GM12878 (cell line): Measurements from ENCODE around the gene U2AF2. TPM values are rescaled to one million over a fixed set of nuclear protein-coding genes. Genes with fewer than 3 reads are reported as not detected.
A peak's percentile ranks its signal among the peaks of the same experiment; 100 is the strongest.

Experiments used
- BHLHE40 ChIP-seq, 2 experiments: fragments of 450-650 bp in 1 of 2; IDR thresholded peaks; 2 replicates each; pipeline ENCODE4 v1.6.1; 2011 to 2017; ENCODE audit warnings: low read depth in 2 of 2, borderline replicate concordance in 1 of 2, improper control_type of control experiment in 1 of 2, low read length in 1 of 2, mild to moderate bottlenecking in 1 of 2
- GABPA ChIP-seq: IDR thresholded peaks from 2 replicates; pipeline ENCODE4 v1.6.1; 2014; ENCODE audit warnings: antibody characterized with exemption, low read depth, mild to moderate bottlenecking, inconsistent platforms
- GATAD2B ChIP-seq: fragments of 450-650 bp; conservative IDR thresholded peaks from 2 replicates; pipeline ENCODE4 v1.6.1; 2017; ENCODE audit warnings: low read depth, mild to moderate bottlenecking, moderate library complexity
- IKZF1 ChIP-seq: fragments of 450-650 bp; conservative IDR thresholded peaks from 2 replicates; pipeline ENCODE4 v1.6.1; 2017; ENCODE audit warnings: antibody characterized with exemption, mild to moderate bottlenecking
- NBN ChIP-seq: fragments of 450-650 bp; IDR thresholded peaks from 2 replicates; pipeline ENCODE4 v1.6.1; 2016
- NFYB ChIP-seq: IDR thresholded peaks from 2 replicates; pipeline ENCODE4 v1.6.1; 2011; ENCODE audit warnings: low read depth, mild to moderate bottlenecking, low read length, improper control_type of control experiment, moderate library complexity; ENCODE audit not compliant: insufficient read depth
- SMARCA5 ChIP-seq: fragments of 450-650 bp; IDR thresholded peaks from 2 replicates; pipeline ENCODE4 v1.6.1; 2017; ENCODE audit warnings: mild to moderate bottlenecking
- SP1 ChIP-seq: IDR thresholded peaks from one replicate; pipeline ENCODE4 v1.6.1; 2011; ENCODE audit warnings: low read depth, low read length
- SRF ChIP-seq, 2 experiments: IDR thresholded peaks; 2 replicates each; pipeline ENCODE4 v1.6.1; 2011; ENCODE audit warnings: low read depth in 2 of 2, low read length in 2 of 2, mild to moderate bottlenecking in 1 of 2, moderate library complexity in 1 of 2
- polyA plus RNA-seq, 11 experiments: library from polyadenylated mRNA; depleted of rRNA in 4 of 11; unstranded in 6 of 11; stranded (reverse) in 5 of 11; fragments of >200 nt; fragmentation: Nextera tagmentation in 4 of 11; fragmentation: Illumina TruSeq in 1 of 11; extraction: Ambion mirVana in 4 of 11; extraction: Trizol in 1 of 11; gene quantifications; 1 replicate in 1 of 11; 2 replicates in 10 of 11; pipeline versions ENCODE4 v1.2.1 to v1.2.3, GENCODE V29; 2011 to 2016; ENCODE audit warnings: inconsistent platforms in 2 of 11, missing spikeins in 2 of 11, low read depth in 1 of 11
- total RNA-seq, 4 experiments: library from RNA; depleted of rRNA in 3 of 4; stranded (reverse); fragments of >200 nt in 3 of 4; fragmentation: Illumina TruSeq in 1 of 4; extraction: Trizol in 1 of 4; gene quantifications; 2 replicates each; pipeline versions ENCODE4 v1.2.1 to v1.2.3, GENCODE V29; 2013 to 2021
- TF ChIP-seq, protein P1 (sequence below): fragments of 450-650 bp; IDR thresholded peaks from 2 replicates; pipeline ENCODE4 v1.6.1; 2017; ENCODE audit warnings: mild to moderate bottlenecking, moderate library complexity
- TF ChIP-seq, protein P2 (sequence below): IDR thresholded peaks from 2 replicates; pipeline ENCODE4 v1.6.1; 2012; ENCODE audit warnings: low read length, inconsistent platforms
- TF ChIP-seq, protein P3 (sequence below): fragments of 450-650 bp; IDR thresholded peaks from 2 replicates; pipeline ENCODE4 v1.6.1; 2018; ENCODE audit warnings: borderline replicate concordance, mild to moderate bottlenecking; ENCODE audit not compliant: partially characterized antibody
- TF ChIP-seq, protein P4 (sequence below): fragments of 450-650 bp; formaldehyde crosslinking; IDR thresholded peaks from 2 replicates; pipeline ENCODE4 v1.4.0; 2022; ENCODE audit warnings: mild to moderate bottlenecking, moderate library complexity
- TF ChIP-seq, protein P5 (sequence below): fragments of 450-650 bp; formaldehyde crosslinking; IDR thresholded peaks from 2 replicates; pipeline ENCODE4 v1.5.0; 2022; ENCODE audit warnings: mild to moderate bottlenecking, missing genetic modification characterization

U2AF2 gene
- total and polyA plus RNA-seq, 10 of the 15 experiments (the other 5 are each of a cell fraction or from before 2014, with no cell fraction given), result 3.0 to 338 (median 130) TPM

DNA sequence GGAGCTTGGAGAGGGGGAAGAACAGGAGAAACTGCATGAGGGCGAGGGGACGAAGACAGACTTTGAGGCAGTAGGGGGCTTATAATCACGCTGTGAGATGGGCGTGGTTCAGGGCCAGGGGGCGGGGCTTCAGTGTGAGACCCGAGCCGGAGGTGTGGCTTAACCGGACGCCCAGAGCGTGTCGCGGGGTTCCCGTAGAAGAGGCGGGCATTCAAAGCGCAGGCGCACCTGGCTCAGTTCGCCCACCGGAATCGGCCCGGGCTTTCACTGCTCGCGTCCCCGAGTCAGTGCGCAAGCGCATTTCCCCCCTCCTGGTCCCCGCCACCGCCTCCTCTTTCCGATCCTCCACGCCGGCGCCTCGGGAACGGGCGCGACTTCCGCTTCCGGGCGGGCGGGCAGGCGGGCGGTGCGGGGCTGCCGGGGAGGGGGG is 49.6 kb upstream of the U2AF2 start (continued):
- TF ChIP-seq, protein P1, sequence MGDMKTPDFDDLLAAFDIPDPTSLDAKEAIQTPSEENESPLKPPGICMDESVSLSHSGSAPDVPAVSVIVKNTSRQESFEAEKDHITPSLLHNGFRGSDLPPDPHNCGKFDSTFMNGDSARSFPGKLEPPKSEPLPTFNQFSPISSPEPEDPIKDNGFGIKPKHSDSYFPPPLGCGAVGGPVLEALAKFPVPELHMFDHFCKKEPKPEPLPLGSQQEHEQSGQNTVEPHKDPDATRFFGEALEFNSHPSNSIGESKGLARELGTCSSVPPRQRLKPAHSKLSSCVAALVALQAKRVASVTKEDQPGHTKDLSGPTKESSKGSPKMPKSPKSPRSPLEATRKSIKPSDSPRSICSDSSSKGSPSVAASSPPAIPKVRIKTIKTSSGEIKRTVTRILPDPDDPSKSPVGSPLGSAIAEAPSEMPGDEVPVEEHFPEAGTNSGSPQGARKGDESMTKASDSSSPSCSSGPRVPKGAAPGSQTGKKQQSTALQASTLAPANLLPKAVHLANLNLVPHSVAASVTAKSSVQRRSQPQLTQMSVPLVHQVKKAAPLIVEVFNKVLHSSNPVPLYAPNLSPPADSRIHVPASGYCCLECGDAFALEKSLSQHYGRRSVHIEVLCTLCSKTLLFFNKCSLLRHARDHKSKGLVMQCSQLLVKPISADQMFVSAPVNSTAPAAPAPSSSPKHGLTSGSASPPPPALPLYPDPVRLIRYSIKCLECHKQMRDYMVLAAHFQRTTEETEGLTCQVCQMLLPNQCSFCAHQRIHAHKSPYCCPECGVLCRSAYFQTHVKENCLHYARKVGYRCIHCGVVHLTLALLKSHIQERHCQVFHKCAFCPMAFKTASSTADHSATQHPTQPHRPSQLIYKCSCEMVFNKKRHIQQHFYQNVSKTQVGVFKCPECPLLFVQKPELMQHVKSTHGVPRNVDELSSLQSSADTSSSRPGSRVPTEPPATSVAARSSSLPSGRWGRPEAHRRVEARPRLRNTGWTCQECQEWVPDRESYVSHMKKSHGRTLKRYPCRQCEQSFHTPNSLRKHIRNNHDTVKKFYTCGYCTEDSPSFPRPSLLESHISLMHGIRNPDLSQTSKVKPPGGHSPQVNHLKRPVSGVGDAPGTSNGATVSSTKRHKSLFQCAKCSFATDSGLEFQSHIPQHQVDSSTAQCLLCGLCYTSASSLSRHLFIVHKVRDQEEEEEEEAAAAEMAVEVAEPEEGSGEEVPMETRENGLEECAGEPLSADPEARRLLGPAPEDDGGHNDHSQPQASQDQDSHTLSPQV, result no peak
- TF ChIP-seq GATAD2B (no peak), NFYB (0 out of 2 replicates have a peak, but pooled peaks have one; percentile 25), IKZF1 (peak; percentile 64; the same call in 1 of the 2 replicates), SRF (IDR thresholded peaks at IDR 0.05; ENCODE audit: low read depth in 2 of 2, low read length in 2 of 2) (0 out of 4 replicates have a peak, but pooled peaks of 1 of the 2 experiments have one; percentile 35), NBN (0 out of 2 replicates have a peak, but pooled peaks have one; percentile 7), GABPA (peak; percentile 81), BHLHE40 (IDR thresholded peaks at IDR 0.05; ENCODE audit: borderline replicate concordance in 1 of 2, low read depth in 2 of 2, low read length in 1 of 2) (peak in 1 of 2 experiments; percentile 48; a peak in 2 of 4 replicates), SP1 (peak; percentile 61), SMARCA5 (no peak)
- TF ChIP-seq, protein P2, sequence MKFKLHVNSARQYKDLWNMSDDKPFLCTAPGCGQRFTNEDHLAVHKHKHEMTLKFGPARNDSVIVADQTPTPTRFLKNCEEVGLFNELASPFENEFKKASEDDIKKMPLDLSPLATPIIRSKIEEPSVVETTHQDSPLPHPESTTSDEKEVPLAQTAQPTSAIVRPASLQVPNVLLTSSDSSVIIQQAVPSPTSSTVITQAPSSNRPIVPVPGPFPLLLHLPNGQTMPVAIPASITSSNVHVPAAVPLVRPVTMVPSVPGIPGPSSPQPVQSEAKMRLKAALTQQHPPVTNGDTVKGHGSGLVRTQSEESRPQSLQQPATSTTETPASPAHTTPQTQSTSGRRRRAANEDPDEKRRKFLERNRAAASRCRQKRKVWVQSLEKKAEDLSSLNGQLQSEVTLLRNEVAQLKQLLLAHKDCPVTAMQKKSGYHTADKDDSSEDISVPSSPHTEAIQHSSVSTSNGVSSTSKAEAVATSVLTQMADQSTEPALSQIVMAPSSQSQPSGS, result no peak
- TF ChIP-seq, protein P3, sequence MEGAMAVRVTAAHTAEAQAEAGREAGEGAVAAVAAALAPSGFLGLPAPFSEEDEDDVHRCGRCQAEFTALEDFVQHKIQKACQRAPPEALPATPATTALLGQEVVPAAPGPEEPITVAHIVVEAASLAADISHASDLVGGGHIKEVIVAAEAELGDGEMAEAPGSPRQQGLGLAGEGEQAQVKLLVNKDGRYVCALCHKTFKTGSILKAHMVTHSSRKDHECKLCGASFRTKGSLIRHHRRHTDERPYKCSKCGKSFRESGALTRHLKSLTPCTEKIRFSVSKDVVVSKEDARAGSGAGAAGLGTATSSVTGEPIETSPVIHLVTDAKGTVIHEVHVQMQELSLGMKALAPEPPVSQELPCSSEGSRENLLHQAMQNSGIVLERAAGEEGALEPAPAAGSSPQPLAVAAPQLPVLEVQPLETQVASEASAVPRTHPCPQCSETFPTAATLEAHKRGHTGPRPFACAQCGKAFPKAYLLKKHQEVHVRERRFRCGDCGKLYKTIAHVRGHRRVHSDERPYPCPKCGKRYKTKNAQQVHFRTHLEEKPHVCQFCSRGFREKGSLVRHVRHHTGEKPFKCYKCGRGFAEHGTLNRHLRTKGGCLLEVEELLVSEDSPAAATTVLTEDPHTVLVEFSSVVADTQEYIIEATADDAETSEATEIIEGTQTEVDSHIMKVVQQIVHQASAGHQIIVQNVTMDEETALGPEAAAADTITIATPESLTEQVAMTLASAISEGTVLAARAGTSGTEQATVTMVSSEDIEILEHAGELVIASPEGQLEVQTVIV, result peak; percentile 18
- TF ChIP-seq, protein P4, sequence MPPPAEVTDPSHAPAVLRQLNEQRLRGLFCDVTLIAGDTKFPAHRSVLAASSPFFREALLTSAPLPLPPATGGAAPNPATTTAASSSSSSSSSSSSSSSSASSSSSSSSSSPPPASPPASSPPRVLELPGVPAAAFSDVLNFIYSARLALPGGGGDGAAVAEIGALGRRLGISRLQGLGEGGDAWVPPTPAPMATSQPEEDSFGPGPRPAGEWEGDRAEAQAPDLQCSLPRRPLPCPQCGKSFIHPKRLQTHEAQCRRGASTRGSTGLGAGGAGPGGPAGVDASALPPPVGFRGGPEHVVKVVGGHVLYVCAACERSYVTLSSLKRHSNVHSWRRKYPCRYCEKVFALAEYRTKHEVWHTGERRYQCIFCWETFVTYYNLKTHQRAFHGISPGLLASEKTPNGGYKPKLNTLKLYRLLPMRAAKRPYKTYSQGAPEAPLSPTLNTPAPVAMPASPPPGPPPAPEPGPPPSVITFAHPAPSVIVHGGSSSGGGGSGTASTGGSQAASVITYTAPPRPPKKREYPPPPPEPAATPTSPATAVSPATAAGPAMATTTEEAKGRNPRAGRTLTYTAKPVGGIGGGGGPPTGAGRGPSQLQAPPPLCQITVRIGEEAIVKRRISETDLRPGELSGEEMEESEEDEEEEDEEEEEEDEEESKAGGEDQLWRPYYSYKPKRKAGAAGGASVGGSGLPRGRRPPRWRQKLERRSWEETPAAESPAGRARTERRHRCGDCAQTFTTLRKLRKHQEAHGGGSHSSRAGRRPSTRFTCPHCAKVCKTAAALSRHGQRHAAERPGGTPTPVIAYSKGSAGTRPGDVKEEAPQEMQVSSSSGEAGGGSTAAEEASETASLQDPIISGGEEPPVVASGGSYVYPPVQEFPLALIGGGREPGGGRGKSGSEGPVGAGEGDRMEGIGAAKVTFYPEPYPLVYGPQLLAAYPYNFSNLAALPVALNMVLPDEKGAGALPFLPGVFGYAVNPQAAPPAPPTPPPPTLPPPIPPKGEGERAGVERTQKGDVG, result no peak
- TF ChIP-seq, protein P5, sequence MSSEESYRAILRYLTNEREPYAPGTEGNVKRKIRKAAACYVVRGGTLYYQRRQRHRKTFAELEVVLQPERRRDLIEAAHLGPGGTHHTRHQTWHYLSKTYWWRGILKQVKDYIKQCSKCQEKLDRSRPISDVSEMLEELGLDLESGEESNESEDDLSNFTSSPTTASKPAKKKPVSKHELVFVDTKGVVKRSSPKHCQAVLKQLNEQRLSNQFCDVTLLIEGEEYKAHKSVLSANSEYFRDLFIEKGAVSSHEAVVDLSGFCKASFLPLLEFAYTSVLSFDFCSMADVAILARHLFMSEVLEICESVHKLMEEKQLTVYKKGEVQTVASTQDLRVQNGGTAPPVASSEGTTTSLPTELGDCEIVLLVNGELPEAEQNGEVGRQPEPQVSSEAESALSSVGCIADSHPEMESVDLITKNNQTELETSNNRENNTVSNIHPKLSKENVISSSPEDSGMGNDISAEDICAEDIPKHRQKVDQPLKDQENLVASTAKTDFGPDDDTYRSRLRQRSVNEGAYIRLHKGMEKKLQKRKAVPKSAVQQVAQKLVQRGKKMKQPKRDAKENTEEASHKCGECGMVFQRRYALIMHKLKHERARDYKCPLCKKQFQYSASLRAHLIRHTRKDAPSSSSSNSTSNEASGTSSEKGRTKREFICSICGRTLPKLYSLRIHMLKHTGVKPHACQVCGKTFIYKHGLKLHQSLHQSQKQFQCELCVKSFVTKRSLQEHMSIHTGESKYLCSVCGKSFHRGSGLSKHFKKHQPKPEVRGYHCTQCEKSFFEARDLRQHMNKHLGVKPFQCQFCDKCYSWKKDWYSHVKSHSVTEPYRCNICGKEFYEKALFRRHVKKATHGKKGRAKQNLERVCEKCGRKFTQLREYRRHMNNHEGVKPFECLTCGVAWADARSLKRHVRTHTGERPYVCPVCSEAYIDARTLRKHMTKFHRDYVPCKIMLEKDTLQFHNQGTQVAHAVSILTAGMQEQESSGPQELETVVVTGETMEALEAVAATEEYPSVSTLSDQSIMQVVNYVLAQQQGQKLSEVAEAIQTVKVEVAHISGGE, result no peak
